Keratinocyte (primary cell): ENCODE measurements around the gene ZRANB1. TPM values are rescaled to one million over a fixed set of nuclear protein-coding genes. Genes with fewer than 3 reads are reported as not detected.

Experiments used
- DNase-seq: peaks from one replicate; pipeline ENCODE4 v3.0.0-alpha.2; 2011; ENCODE audit warnings: low read depth, missing footprints, low spot score
- FAIRE-seq: peaks from 2 replicates; lab custom pipeline; 2011; peaks lifted over from hg19 to GRCh38; lab: Jason Lieb, UNC
- H2AFZ ChIP-seq: 2 replicates; pipeline ENCODE4 v1.6.0; 2012; ENCODE audit warnings: low read length, control low read depth, inconsistent platforms; ENCODE audit not compliant: control insufficient read depth
- H3K27ac ChIP-seq: 2 replicates; pipeline ENCODE4 v1.5.1; 2011; ENCODE audit warnings: low read length; ENCODE audit not compliant: control insufficient read depth, insufficient read depth
- H3K27me3 ChIP-seq: 3 replicates; pipeline ENCODE4 v1.6.0; 2011; ENCODE audit warnings: low read length; ENCODE audit not compliant: control insufficient read depth, insufficient read depth; ENCODE audit errors: extremely low read depth
- H3K36me3 ChIP-seq, 2 experiments: 2 replicates in 1 of 2; 3 replicates in 1 of 2; pipeline ENCODE4 v1.5.1; 2011; ENCODE audit warnings: low read length in 2 of 2, mild to moderate bottlenecking in 1 of 2; ENCODE audit not compliant: control insufficient read depth in 2 of 2, insufficient read depth in 2 of 2; ENCODE audit errors: extremely low read depth in 1 of 2
- H3K4me1 ChIP-seq: 3 replicates; pipeline ENCODE4 v1.5.1; 2011; ENCODE audit warnings: low read length; ENCODE audit not compliant: control insufficient read depth, insufficient read depth; ENCODE audit errors: extremely low read depth
- H3K4me2 ChIP-seq: 3 replicates; pipeline ENCODE4 v1.6.0; 2011; ENCODE audit warnings: low read depth, low read length; ENCODE audit not compliant: control insufficient read depth, insufficient read depth; ENCODE audit errors: extremely low read depth
- H3K4me3 ChIP-seq, 3 experiments: fragments of 200-600 bp in 1 of 3; sonication (generic) in 1 of 3; 2 replicates in 2 of 3; 3 replicates in 1 of 3; pipeline ENCODE4 v1.5.1; 2011 to 2016; ENCODE audit warnings: low read length in 3 of 3, mild to moderate bottlenecking in 3 of 3, control low read depth in 2 of 3, inconsistent platforms in 1 of 3, low read depth in 1 of 3, mixed read lengths in 1 of 3, mixed run types in 1 of 3, moderate library complexity in 1 of 3; ENCODE audit not compliant: control insufficient read depth in 2 of 3, insufficient read depth in 2 of 3; ENCODE audit errors: extremely low read depth in 1 of 3
- H3K79me2 ChIP-seq: 2 replicates; pipeline ENCODE4 v1.6.0; 2012; ENCODE audit warnings: low read length; ENCODE audit not compliant: control insufficient read depth, insufficient read depth
- H3K9ac ChIP-seq: 3 replicates; pipeline ENCODE4 v1.6.0; 2011; ENCODE audit warnings: low read length; ENCODE audit not compliant: control insufficient read depth, insufficient read depth; ENCODE audit errors: extremely low read depth
- H3K9me1 ChIP-seq: 3 replicates; pipeline ENCODE4 v1.6.0; 2011; ENCODE audit warnings: low read length; ENCODE audit not compliant: control insufficient read depth, insufficient read depth; ENCODE audit errors: extremely low read depth
- H3K9me3 ChIP-seq: 2 replicates; pipeline ENCODE4 v1.5.1; 2012; ENCODE audit warnings: low read depth, low read length; ENCODE audit not compliant: control insufficient read depth
- H4K20me1 ChIP-seq: 3 replicates; pipeline ENCODE4 v1.6.0; 2011; ENCODE audit warnings: low read length; ENCODE audit not compliant: control insufficient read depth, insufficient read depth; ENCODE audit errors: extremely low read depth
- EZH2 ChIP-seq: IDR thresholded peaks from one replicate; pipeline ENCODE4 v1.6.1; 2012; ENCODE audit warnings: inconsistent platforms, mild to moderate bottlenecking, low read length, moderate library complexity
- dilution Hi-C: fragments of 300-500 bp; cut with MboI; formaldehyde crosslinking; loops from one replicate; pipeline ENCODE4 v1.7.0; 2020; ENCODE audit warnings: low sequenced_read_pairs; ENCODE audit not compliant: extremely low pct_ligation_motif_present
- polyA plus RNA-seq, 5 experiments: library from polyadenylated mRNA; depleted of rRNA in 3 of 5; stranded (reverse) in 3 of 5; stranded (forward) in 1 of 5; unstranded in 1 of 5; fragments of >200 nt; gene quantifications; 1 replicate in 1 of 5; 2 replicates in 3 of 5; 3 replicates in 1 of 5; pipeline versions ENCODE4 v1.2.1 to v1.2.3, GENCODE V29; 2011 to 2012; ENCODE audit warnings: missing spikeins in 2 of 5, low read depth in 1 of 5, low replicate concordance in 1 of 5
- TF ChIP-seq, protein P1 (sequence below), 3 experiments: IDR thresholded peaks in 1 of 3; conservative IDR thresholded peaks in 1 of 3; optimal IDR thresholded peaks in 1 of 3; 2 replicates in 2 of 3; 3 replicates in 1 of 3; pipeline versions ENCODE3 to v1.5.1; 2011; ENCODE audit warnings: low read length in 3 of 3, mild to moderate bottlenecking in 3 of 3, moderate library complexity in 2 of 3, control low read depth in 1 of 3, inconsistent platforms in 1 of 3; ENCODE audit not compliant: insufficient read depth in 2 of 3; ENCODE audit errors: extremely low read depth in 1 of 3

The ZRANB1 gene
- polyA plus RNA-seq, 1 donor (not counting 4 experiments of a cell fraction or from before 2014, with no cell fraction given), result 9.3 TPM

DNA sequence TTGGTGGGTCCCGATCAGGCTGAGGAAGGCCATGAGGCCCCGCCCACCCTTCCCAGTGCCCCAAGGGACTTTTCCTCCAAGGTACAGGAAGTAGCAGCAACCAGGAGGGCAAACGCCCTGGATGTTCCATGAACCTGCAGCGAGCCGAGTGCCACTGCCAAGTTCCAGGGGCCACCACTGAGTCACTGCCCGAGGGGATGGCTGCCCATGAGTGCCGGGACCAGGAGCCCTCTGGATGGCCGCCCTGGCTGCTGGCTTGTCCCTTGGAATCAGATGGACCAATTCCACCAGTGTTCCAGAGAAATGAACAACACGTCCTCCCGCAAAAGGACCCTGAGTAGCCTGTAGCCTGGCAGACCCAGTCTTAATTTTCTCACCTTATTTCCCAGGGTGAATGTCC lies 74.2 kb downstream of the ZRANB1 start:
- Histone ChIP-seq H3K79me2 (peaks cover 86% of the 10 kb centered on the region), H3K27ac (no peak overlapping the region), H2AFZ (no peak overlapping the region), H3K9me1 (no peaks in the 10 kb centered on the region), H3K9ac (no peak overlapping the region), H3K4me3 (no peak overlapping the region), H3K4me1 (peaks cover 13% of the 10 kb centered on the region), H3K9me3 (no peaks in the 10 kb centered on the region), H3K36me3 (peaks cover 23% of the 10 kb centered on the region in 2 experiments), H4K20me1 (peaks cover 19% of the 10 kb centered on the region), H3K27me3 (no peaks in the 10 kb centered on the region), H3K4me2 (no peak overlapping the region)
- DNase-seq (no peak), FAIRE-seq (no peak)
- TF ChIP-seq, protein P1, sequence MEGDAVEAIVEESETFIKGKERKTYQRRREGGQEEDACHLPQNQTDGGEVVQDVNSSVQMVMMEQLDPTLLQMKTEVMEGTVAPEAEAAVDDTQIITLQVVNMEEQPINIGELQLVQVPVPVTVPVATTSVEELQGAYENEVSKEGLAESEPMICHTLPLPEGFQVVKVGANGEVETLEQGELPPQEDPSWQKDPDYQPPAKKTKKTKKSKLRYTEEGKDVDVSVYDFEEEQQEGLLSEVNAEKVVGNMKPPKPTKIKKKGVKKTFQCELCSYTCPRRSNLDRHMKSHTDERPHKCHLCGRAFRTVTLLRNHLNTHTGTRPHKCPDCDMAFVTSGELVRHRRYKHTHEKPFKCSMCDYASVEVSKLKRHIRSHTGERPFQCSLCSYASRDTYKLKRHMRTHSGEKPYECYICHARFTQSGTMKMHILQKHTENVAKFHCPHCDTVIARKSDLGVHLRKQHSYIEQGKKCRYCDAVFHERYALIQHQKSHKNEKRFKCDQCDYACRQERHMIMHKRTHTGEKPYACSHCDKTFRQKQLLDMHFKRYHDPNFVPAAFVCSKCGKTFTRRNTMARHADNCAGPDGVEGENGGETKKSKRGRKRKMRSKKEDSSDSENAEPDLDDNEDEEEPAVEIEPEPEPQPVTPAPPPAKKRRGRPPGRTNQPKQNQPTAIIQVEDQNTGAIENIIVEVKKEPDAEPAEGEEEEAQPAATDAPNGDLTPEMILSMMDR (optimal IDR thresholded peaks at IDR 0.05 in 1 of 3, IDR thresholded peaks at IDR 0.05 in 1 of 3, conservative IDR thresholded peaks at IDR 0.05 in 1 of 3; ENCODE audit: extremely low read depth in 1 of 3, insufficient read depth in 2 of 3, low read length in 3 of 3), result no peak
- dilution Hi-C loops, result no loop called here

DNA sequence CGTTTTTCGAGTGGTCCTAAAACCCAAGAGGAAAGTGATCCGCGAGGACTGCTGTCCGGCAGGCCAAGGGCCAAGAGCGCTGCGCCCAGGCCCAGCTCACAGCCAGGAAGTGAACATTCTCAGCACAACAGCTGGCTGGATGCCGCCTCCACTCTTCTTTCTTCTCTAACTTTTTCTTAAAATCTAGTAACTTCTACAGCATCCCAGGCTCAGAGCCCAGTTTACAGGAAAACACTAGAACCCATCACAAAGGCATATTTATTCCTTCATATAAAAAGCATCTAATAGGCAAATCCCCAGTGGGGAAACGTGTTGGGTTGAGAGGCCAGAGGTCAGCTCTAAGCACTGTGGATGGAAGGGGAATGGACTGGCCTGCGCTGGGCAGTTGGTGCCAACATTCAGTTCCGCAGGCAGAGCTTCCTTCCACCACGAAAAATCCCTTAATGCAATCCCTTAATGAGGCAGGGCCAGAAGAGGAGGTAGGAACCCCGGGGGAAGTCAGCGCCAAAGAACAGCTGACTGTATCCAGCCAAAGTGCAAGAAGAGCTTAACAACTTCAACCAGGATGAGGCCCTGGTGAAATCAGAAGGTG lies 74.8 kb downstream of the ZRANB1 start:
- H3K27me3 ChIP-seq, result no peaks in the 10 kb centered on the region
- H3K9me3 ChIP-seq, result no peaks in the 10 kb centered on the region
- H3K79me2 ChIP-seq, result peaks cover 88% of the 10 kb centered on the region
- H3K27ac ChIP-seq, result no peak overlapping the region
- no peak overlapping the region for H3K9ac ChIP-seq
- peaks cover 8% of the 10 kb centered on the region for H3K4me1 ChIP-seq
- dilution Hi-C loops, result no loop called here
- DNase-seq (no peak), FAIRE-seq (no peak)
- H3K36me3 ChIP-seq, result peaks cover 20 to 24% of the 10 kb centered on the region in 2 experiments
- H4K20me1 ChIP-seq, result peaks cover 17% of the 10 kb centered on the region
- no peak overlapping the region for H2AFZ ChIP-seq
- no peak overlapping the region for H3K4me3 ChIP-seq
- H3K9me1 ChIP-seq, result no peaks in the 10 kb centered on the region
- TF ChIP-seq EZH2, result no peak
- TF ChIP-seq, protein P1 (optimal IDR thresholded peaks at IDR 0.05 in 1 of 3, IDR thresholded peaks at IDR 0.05 in 1 of 3, conservative IDR thresholded peaks at IDR 0.05 in 1 of 3; ENCODE audit: extremely low read depth in 1 of 3, insufficient read depth in 2 of 3, low read length in 3 of 3), result no peak
- no peak overlapping the region for H3K4me2 ChIP-seq
